ENCODE measurements around the gene HSD17B3.
"Not testable (repeated sequence)": the region's sequence is repeated elsewhere in the genome, so short reads cannot be mapped to it uniquely, and the experiment has no call there.

The HSD17B3 gene

GRCh38 chr9:96236337-96236736, 65.6 kb downstream of the HSD17B3 start:
- DNase-seq (ENCODE audit: low spot score), result not testable (repeated sequence)

GRCh38 chr9:96232539-96233241, 69.3 kb downstream of the HSD17B3 start:
- peak; percentile 34 for DNase-seq (ENCODE audit: low spot score)

- no peak for DNase-seq (ENCODE audit: low spot score)
These were observed 69.8 kb downstream of the HSD17B3 start for GRCh38 chr9:96232164-96232538.

GRCh38 chr9:96230002-96230401, 72.0 kb downstream of the HSD17B3 start:
- no peak for DNase-seq (ENCODE audit: low spot score)

GRCh38 chr9:96222132-96222531, 79.8 kb downstream of the HSD17B3 start:
- DNase-seq (ENCODE audit: low spot score), result no peak

GRCh38 chr9:96219900-96220257, 82.1 kb downstream of the HSD17B3 start:
- no peak for DNase-seq (ENCODE audit: low spot score)

- DNase-seq (ENCODE audit: low spot score), result peak; percentile 33
These were observed 82.7 kb downstream of the HSD17B3 start for GRCh38 chr9:96219026-96219899.

GRCh38 chr9:96217754-96218693, 84.0 kb downstream of the HSD17B3 start:
- DNase-seq (ENCODE audit: low spot score), result peak; percentile 70

GRCh38 chr9:96217294-96217707, 84.7 kb downstream of the HSD17B3 start:
- no peak for DNase-seq (ENCODE audit: low spot score)

GRCh38 chr9:96216583-96216982, 85.4 kb downstream of the HSD17B3 start:
- DNase-seq (ENCODE audit: low spot score), result no peak

- DNase-seq (ENCODE audit: low spot score), result no peak
These were observed 86.1 kb downstream of the HSD17B3 start for GRCh38 chr9:96215841-96216240.

- DNase-seq (ENCODE audit: low spot score), result no peak
These were observed 87.3 kb downstream of the HSD17B3 start for GRCh38 chr9:96214635-96215034.

GRCh38 chr9:96209407-96210271, 92.3 kb downstream of the HSD17B3 start:
- DNase-seq (ENCODE audit: low spot score), result no peak

GRCh38 chr9:96206156-96206751, 95.7 kb downstream of the HSD17B3 start:
- DNase-seq (ENCODE audit: low spot score), result no peak

- DNase-seq (ENCODE audit: low spot score), result no peak
These were observed 97.1 kb downstream of the HSD17B3 start for GRCh38 chr9:96204853-96205252.

GRCh38 chr9:96203867-96204501, 98.0 kb downstream of the HSD17B3 start:
- peak; percentile 9 for DNase-seq (ENCODE audit: low spot score)

GRCh38 chr9:96202971-96203780, 98.8 kb downstream of the HSD17B3 start:
- no peak for DNase-seq (ENCODE audit: low spot score)

GRCh38 chr9:96201140-96201539, 100.8 kb downstream of the HSD17B3 start:
- DNase-seq (ENCODE audit: low spot score), result no peak

GRCh38 chr9:96199006-96199405, 103.0 kb downstream of the HSD17B3 start:
- no peak for DNase-seq (ENCODE audit: low spot score)

- DNase-seq (ENCODE audit: low spot score), result no peak
These were observed 106.4 kb downstream of the HSD17B3 start for GRCh38 chr9:96195541-96195940.

All from CD4-positive, alpha-beta T cell treated with Interleukin-15 for 4 hours (primary cell).